OCI-LY1 (cell line): ENCODE data around the gene MID1.

Source experiments
- CTCF ChIP-seq: fragments of 200-600 bp; sonication (generic), shearing (Covaris generic); IDR thresholded peaks from 2 replicates; pipeline ENCODE4 v1.5.1; 2017; ENCODE audit warnings: mild to moderate bottlenecking, antibody characterized with exemption, low read length, moderate library complexity, mixed read lengths
- EZH2 ChIP-seq: fragments of 200-600 bp; sonication (generic), shearing (Covaris generic); IDR thresholded peaks from 2 replicates; pipeline ENCODE4 v1.8.0; 2017; ENCODE audit warnings: borderline replicate concordance, mixed run types, mild to moderate bottlenecking, antibody characterized with exemption, low read length, moderate library complexity, mixed read lengths

- TF ChIP-seq CTCF (no peak), EZH2 (no peak)
These were observed 37.4 kb downstream of the MID1 start for GRCh38 chrX:10582945-10583344.
